Panc1 (cell line): Measurements from ENCODE around the gene KLF6.
A peak's percentile ranks its signal among the peaks of the same experiment; 100 is the strongest.

Experiments
- CTCF ChIP-seq: fragments of 450-650 bp; IDR thresholded peaks from 2 replicates; pipeline ENCODE4 v1.5.1; 2017; ENCODE audit warnings: mild to moderate bottlenecking
- POLR2AphosphoS5 ChIP-seq: IDR thresholded peaks from 2 replicates; pipeline ENCODE4 v1.6.1; 2012; ENCODE audit warnings: mild to moderate bottlenecking, low read depth, low read length, moderate library complexity
- REST ChIP-seq, 2 experiments: IDR thresholded peaks; 2 replicates each; pipeline ENCODE4 v1.6.1; 2011 to 2012; ENCODE audit warnings: low read depth in 2 of 2, control low read depth in 1 of 2, low read length in 1 of 2, mild to moderate bottlenecking in 1 of 2, moderate library complexity in 1 of 2; ENCODE audit not compliant: insufficient read depth in 1 of 2
- SIN3A ChIP-seq: IDR thresholded peaks from 2 replicates; pipeline ENCODE4 v1.6.1; 2012; ENCODE audit warnings: low read depth, mild to moderate bottlenecking, low read length, moderate library complexity, borderline replicate concordance; ENCODE audit not compliant: insufficient read depth

- TF ChIP-seq CTCF: no peak
- no peak for TF ChIP-seq SIN3A
- no peak for TF ChIP-seq REST (IDR thresholded peaks at IDR 0.05; ENCODE audit: insufficient read depth in 1 of 2, low read depth in 2 of 2, low read length in 1 of 2)
- peak; percentile 82 for TF ChIP-seq POLR2AphosphoS5
Observed at GRCh38 chr10:3776796-3777571, 8.0 kb downstream of the KLF6 start.
